ENCODE data around the gene AFAP1L2. TPM values are rescaled to one million over a fixed set of nuclear protein-coding genes. Genes with fewer than 3 reads are reported as not detected.

Gene AFAP1L2
- total and polyA plus RNA-seq, 12 donors: 2.9 to 5.0 (median 4.3) TPM

- peaks cover 0 to 22% (median 14%) of the 10 kb centered on the region in 9 donors for H3K4me1 ChIP-seq
- H3K27ac ChIP-seq: no peak overlapping the region
- 88 to 89% methylated on average over 2 of the region's 2 CpGs for WGBS, 2 donors
Measured at GRCh38 chr10:114359953-114360345, 44.4 kb downstream of the AFAP1L2 start.

DNA sequence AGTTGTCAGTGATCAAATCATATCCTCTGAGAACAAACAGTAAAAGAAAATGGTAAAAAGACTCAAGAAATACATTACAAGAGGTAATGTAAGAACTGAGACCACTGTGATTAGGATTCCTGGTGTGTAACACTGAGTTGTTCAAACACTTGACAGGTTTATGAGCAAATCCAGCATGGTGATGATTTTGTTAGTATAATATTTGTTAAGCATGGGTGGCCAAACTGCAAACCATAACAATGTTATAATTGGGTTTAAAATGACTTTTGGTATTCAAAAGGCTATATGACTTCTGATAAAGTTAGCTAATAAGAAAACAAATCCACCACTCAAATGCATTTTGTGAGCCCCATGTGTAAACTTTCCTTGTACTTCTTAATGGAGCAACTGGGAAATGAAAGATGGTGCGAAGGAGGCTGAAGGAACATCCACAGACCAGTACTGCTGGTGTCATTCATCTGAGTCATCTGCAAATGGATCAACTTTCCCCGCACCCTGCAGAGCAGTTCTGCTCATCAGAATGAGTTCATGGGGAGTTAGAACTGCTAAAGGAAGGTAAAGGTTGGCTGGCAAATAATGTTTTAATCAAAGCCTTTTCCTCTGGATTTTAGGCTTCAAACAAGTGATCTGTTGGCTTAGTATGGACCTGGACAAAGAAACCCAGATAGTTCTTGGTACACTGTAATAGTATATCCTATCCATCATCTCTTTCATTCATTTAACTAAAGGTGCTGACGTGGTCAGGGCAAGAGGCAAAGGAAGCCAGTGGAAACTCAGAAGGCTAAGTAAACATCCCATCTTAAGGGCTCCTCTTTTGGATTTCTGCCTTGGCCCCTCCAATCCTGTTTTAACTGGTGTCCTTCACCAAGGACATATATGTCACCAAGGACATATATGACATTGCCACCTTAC, 45.0 kb downstream of the AFAP1L2 start:
- WGBS, 2 donors: 92 to 93% methylated on average over 3 of the region's 3 CpGs
- H3K4me3 ChIP-seq: no peak overlapping the region
- H3K27me3 ChIP-seq: no peaks in the 10 kb centered on the region
- no peaks in the 10 kb centered on the region for H3K36me3 ChIP-seq
- ATAC-seq: no peak
- no peaks in the 10 kb centered on the region for H3K9me3 ChIP-seq
- no peak overlapping the region for H3K27ac ChIP-seq
- H3K4me1 ChIP-seq: peaks cover 0 to 22% (median 14%) of the 10 kb centered on the region in 9 donors
- intact Hi-C loops (cut with DNase I): no loop called here
- DNase-seq: no peak
- no peak for TF ChIP-seq CTCF (IDR thresholded peaks at IDR 0.05)

More at GRCh38 chr10:114359953-114360345, 44.4 kb downstream of the AFAP1L2 start:
- DNase-seq: no peak
- Histone ChIP-seq H3K27me3 (no peaks in the 10 kb centered on the region), H3K9me3 (no peaks in the 10 kb centered on the region), H3K4me3 (no peak overlapping the region), H3K36me3 (no peaks in the 10 kb centered on the region)
- no peak for ATAC-seq
- TF ChIP-seq CTCF (IDR thresholded peaks at IDR 0.05): no peak
- intact Hi-C loops (cut with DNase I): no loop called here

- no peak overlapping the region for H3K4me3 ChIP-seq
- DNase-seq (no peak), ATAC-seq (no peak)
- H3K27ac ChIP-seq: no peak overlapping the region
- intact Hi-C loops (cut with DNase I): no loop called here
- H3K9me3 ChIP-seq: no peaks in the 10 kb centered on the region
- WGBS, 2 donors: 73 to 78% methylated on average over 2 of the region's 2 CpGs
- H3K27me3 ChIP-seq: no peaks in the 10 kb centered on the region
- H3K4me1 ChIP-seq: peaks cover 0 to 22% (median 14%) of the 10 kb centered on the region in 9 donors
- TF ChIP-seq CTCF (IDR thresholded peaks at IDR 0.05): no peak
- no peaks in the 10 kb centered on the region for H3K36me3 ChIP-seq
Measured at GRCh38 chr10:114357515-114357996, 46.7 kb downstream of the AFAP1L2 start.

- no peaks in the 10 kb centered on the region for H3K9me3 ChIP-seq
- no peak overlapping the region for H3K4me3 ChIP-seq
- no peak for TF ChIP-seq CTCF (IDR thresholded peaks at IDR 0.05)
- 60 to 61% methylated on average over 3 of the region's 3 CpGs for WGBS, 2 donors
- peaks cover 0 to 22% (median 14%) of the 10 kb centered on the region in 9 donors for H3K4me1 ChIP-seq
- H3K27ac ChIP-seq: no peak overlapping the region
- H3K27me3 ChIP-seq: no peaks in the 10 kb centered on the region
- ATAC-seq: peak in 1 of 8 donors; percentile 46
- intact Hi-C loops (cut with DNase I): no loop called here
- DNase-seq: no peak
- H3K36me3 ChIP-seq: no peaks in the 10 kb centered on the region
Measured at GRCh38 chr10:114356751-114357514, 47.4 kb downstream of the AFAP1L2 start.

Data from heart right ventricle (tissue), 16 donors.